ENCODE data around the gene HPD.

HPD gene

DNA sequence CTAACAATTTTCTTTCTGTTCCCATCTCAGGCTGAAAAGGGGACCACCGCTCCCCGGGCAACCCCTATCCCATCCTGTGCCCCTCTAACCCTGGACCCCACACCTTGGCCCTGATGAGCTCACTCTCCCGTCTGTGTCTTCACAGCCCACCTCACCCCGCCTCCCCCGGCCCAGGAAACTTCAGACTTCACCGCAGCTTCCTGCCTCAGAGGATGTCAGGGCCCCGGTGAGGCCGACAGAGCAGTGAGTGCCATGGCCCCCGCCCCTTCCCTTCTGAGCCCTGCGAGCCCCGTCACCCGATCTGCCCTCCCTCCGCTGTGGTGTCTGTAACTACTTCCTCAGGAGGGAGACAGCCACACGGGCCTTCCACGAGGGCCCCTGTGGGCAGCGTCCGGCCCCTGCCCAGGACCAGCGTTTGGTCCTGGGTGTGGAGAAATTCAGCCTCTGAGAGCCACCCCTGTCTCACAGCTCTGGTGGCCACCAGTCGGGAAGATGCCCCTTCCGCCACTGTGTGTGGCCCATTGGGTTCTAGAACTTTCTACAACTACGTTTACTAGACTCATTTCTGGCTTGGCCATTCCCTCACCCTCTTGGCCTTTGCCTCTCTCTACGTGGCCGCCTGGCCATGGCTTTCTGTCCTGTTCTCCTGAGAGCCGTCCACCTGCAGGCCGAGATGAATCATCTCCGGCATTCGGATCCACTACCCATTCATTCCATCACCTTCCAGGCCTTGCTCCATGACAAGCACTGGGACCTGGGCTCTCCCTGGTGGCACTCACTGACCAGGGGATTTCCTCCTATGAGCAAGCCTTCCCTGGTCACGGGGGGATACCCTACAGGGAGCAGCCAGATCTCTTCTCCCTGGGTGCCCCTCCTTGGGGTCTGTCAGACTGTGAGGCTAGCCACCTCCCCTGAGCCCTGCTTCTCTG lies 68.6 kb downstream of the HPD start:
- in situ Hi-C loops (cut with HindIII; ENCODE audit: low sequenced_read_pairs): no loop called here
- DNase-seq (ENCODE audit: low read depth): no peak
- no peak overlapping the region for H3K4me3 ChIP-seq (ENCODE audit: low read depth, low read length)
- TF ChIP-seq, protein P1, sequence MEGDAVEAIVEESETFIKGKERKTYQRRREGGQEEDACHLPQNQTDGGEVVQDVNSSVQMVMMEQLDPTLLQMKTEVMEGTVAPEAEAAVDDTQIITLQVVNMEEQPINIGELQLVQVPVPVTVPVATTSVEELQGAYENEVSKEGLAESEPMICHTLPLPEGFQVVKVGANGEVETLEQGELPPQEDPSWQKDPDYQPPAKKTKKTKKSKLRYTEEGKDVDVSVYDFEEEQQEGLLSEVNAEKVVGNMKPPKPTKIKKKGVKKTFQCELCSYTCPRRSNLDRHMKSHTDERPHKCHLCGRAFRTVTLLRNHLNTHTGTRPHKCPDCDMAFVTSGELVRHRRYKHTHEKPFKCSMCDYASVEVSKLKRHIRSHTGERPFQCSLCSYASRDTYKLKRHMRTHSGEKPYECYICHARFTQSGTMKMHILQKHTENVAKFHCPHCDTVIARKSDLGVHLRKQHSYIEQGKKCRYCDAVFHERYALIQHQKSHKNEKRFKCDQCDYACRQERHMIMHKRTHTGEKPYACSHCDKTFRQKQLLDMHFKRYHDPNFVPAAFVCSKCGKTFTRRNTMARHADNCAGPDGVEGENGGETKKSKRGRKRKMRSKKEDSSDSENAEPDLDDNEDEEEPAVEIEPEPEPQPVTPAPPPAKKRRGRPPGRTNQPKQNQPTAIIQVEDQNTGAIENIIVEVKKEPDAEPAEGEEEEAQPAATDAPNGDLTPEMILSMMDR (IDR thresholded peaks at IDR 0.05; ENCODE audit: low read depth, low read length, missing control alignments): no peak

All from astrocyte of the cerebellum (primary cell).